DND-41 (cell line): Measurements from ENCODE around the gene SEMA3D.

Experiments
- ATAC-seq: fragments of 200-7000 bp; cut with Tn5 transposase; 3 replicates; pipeline ENCODE4 v1.9.1; 2021; ENCODE audit warnings: low read depth; ENCODE audit not compliant: insufficient read depth
- DNase-seq: peaks from one replicate; pipeline ENCODE4 v3.0.0-alpha.2; 2020
- H2AFZ ChIP-seq: 2 replicates; pipeline ENCODE4 v1.6.0; 2012; ENCODE audit warnings: low read depth, low read length
- H3K27ac ChIP-seq: 2 replicates; pipeline ENCODE4 v1.5.1; 2012; ENCODE audit warnings: low read length, inconsistent platforms
- H3K27me3 ChIP-seq: fragments of 200-600 bp; sonication (generic); 2 replicates; pipeline ENCODE4 v1.6.0; 2012; ENCODE audit warnings: low read length, mild to moderate bottlenecking, inconsistent platforms; ENCODE audit not compliant: insufficient read depth, poor library complexity
- H3K36me3 ChIP-seq: 2 replicates; pipeline ENCODE4 v1.5.1; 2012; ENCODE audit warnings: low read length, inconsistent platforms; ENCODE audit not compliant: insufficient read depth
- H3K4me1 ChIP-seq: 2 replicates; pipeline ENCODE4 v1.5.1; 2012; ENCODE audit warnings: mild to moderate bottlenecking, low read length; ENCODE audit not compliant: insufficient read depth
- H3K4me2 ChIP-seq: 2 replicates; pipeline ENCODE4 v1.6.0; 2012; ENCODE audit warnings: mild to moderate bottlenecking, moderate library complexity, low read length, inconsistent platforms; ENCODE audit not compliant: insufficient read depth
- H3K4me3 ChIP-seq, 2 experiments: fragments of 200-600 bp in 1 of 2; shearing (Covaris generic) in 1 of 2; 2 replicates each; pipeline ENCODE4 v1.5.1; 2012 to 2016; ENCODE audit warnings: inconsistent platforms in 2 of 2, low read length in 2 of 2, mild to moderate bottlenecking in 2 of 2, low read depth in 1 of 2, moderate library complexity in 1 of 2
- H3K79me2 ChIP-seq: 2 replicates; pipeline ENCODE4 v1.6.0; 2012; ENCODE audit warnings: low read length, inconsistent platforms; ENCODE audit not compliant: insufficient read depth
- H3K9ac ChIP-seq: 2 replicates; pipeline ENCODE4 v1.6.0; 2012; ENCODE audit warnings: low read depth, mild to moderate bottlenecking, inconsistent platforms, low read length, moderate library complexity
- H3K9me3 ChIP-seq: 2 replicates; pipeline ENCODE4 v1.5.1; 2012; ENCODE audit warnings: low read length, moderate library complexity, mild to moderate bottlenecking, inconsistent platforms; ENCODE audit not compliant: insufficient read depth, severe bottlenecking
- H4K20me1 ChIP-seq: 2 replicates; pipeline ENCODE4 v1.6.0; 2012; ENCODE audit warnings: low read length; ENCODE audit not compliant: insufficient read depth
- EZH2 ChIP-seq: IDR thresholded peaks from 3 replicates; pipeline ENCODE4 v1.6.1; 2012; ENCODE audit warnings: borderline replicate concordance, low read depth, mild to moderate bottlenecking, moderate library complexity, low read length, inconsistent platforms; ENCODE audit not compliant: severe bottlenecking
- TF ChIP-seq, protein P1 (sequence below): IDR thresholded peaks from 2 replicates; pipeline ENCODE4 v1.5.1; 2012; ENCODE audit warnings: borderline replicate concordance, low read length, moderate library complexity, mild to moderate bottlenecking; ENCODE audit not compliant: poor library complexity, severe bottlenecking; ENCODE audit errors: extremely low read depth

The SEMA3D gene

DNA sequence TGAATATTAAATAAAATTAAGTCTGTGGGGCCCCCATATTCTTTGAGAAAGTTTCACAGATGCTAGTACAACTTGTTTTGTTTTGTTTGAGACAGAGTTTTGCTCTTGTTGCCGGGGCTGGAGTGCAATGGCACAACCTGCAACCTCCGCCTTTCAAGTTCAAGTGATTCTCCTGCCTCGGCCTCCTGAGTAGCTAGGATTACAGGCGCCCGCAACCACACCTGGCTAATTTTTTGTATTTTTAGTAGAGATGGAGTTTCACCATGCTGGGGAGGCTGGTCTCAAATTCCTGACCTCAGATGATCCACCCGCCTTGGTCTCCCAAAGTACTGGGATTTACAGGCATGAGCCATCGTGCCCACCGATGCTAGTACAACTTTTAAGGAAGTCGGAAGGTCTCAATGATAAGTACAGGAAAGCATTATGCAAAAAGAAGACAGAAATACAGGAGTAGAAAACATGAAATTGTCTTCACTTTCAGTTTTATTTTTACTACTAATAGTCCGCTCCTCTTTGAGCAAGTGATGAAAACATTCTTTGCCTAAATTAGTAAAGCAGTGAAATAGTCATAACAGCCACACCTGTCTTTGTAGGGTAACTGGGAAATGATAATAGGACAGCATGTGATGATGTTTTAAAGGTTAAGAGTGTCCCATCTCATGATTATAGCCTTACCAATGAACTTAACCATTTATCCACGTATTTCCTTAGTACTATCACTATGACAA lies 147.5 kb downstream of the SEMA3D start:
- Histone ChIP-seq H3K79me2 (no peaks in the 10 kb centered on the region), H3K4me1 (no peaks in the 10 kb centered on the region), H3K27me3 (no peaks in the 10 kb centered on the region), H3K4me2 (no peak overlapping the region), H3K27ac (no peak overlapping the region), H4K20me1 (no peaks in the 10 kb centered on the region), H2AFZ (no peak overlapping the region; the same call in 1 of the 2 replicates), H3K4me3 (no peak overlapping the region), H3K36me3 (no peaks in the 10 kb centered on the region), H3K9me3 (no peaks in the 10 kb centered on the region), H3K9ac (no peak overlapping the region)
- TF ChIP-seq, protein P1, sequence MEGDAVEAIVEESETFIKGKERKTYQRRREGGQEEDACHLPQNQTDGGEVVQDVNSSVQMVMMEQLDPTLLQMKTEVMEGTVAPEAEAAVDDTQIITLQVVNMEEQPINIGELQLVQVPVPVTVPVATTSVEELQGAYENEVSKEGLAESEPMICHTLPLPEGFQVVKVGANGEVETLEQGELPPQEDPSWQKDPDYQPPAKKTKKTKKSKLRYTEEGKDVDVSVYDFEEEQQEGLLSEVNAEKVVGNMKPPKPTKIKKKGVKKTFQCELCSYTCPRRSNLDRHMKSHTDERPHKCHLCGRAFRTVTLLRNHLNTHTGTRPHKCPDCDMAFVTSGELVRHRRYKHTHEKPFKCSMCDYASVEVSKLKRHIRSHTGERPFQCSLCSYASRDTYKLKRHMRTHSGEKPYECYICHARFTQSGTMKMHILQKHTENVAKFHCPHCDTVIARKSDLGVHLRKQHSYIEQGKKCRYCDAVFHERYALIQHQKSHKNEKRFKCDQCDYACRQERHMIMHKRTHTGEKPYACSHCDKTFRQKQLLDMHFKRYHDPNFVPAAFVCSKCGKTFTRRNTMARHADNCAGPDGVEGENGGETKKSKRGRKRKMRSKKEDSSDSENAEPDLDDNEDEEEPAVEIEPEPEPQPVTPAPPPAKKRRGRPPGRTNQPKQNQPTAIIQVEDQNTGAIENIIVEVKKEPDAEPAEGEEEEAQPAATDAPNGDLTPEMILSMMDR: no peak
- no peak for TF ChIP-seq EZH2
- DNase-seq: no peak
- no peak for ATAC-seq

- Histone ChIP-seq H4K20me1 (no peaks in the 10 kb centered on the region), H3K9me3 (no peaks in the 10 kb centered on the region), H3K79me2 (no peaks in the 10 kb centered on the region), H3K36me3 (no peaks in the 10 kb centered on the region), H3K27ac (no peak overlapping the region), H2AFZ (no peak overlapping the region), H3K9ac (no peak overlapping the region), H3K4me1 (no peaks in the 10 kb centered on the region), H3K4me2 (no peak overlapping the region), H3K4me3 (no peak overlapping the region), H3K27me3 (no peaks in the 10 kb centered on the region)
- DNase-seq: no peak
- TF ChIP-seq EZH2: no peak
- TF ChIP-seq, protein P1: no peak
- no peak for ATAC-seq
These were observed 148.4 kb downstream of the SEMA3D start for GRCh38 chr7:85038466-85038865.

DNA sequence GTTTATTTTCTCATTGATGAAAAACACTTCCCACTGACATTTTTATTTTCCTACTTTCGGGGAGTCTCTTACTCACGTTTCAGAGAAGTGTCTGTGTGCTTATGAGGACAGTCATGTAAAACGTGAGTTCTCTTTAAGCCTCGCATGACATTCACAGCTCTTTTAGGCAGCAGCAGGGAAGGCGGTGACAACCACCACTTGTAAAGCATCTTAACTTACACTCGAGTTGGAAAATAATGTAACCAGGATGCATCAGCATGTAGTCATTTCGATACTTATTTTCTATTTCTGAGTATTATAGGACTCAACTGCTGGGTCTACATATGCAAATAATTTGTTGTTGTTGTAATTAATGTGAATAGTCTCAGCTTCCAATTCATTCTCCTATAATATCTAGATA lies 153.6 kb downstream of the SEMA3D start:
- TF ChIP-seq EZH2: no peak
- TF ChIP-seq, protein P1: no peak
- Histone ChIP-seq H3K4me1 (no peaks in the 10 kb centered on the region), H3K4me2 (no peak overlapping the region), H3K27ac (no peak overlapping the region), H3K36me3 (no peaks in the 10 kb centered on the region), H4K20me1 (no peaks in the 10 kb centered on the region), H3K27me3 (no peaks in the 10 kb centered on the region), H3K9ac (no peak overlapping the region), H3K79me2 (no peaks in the 10 kb centered on the region), H3K4me3 (no peak overlapping the region), H2AFZ (no peak overlapping the region), H3K9me3 (no peaks in the 10 kb centered on the region)
- ATAC-seq: no peak
- no peak for DNase-seq

DNA sequence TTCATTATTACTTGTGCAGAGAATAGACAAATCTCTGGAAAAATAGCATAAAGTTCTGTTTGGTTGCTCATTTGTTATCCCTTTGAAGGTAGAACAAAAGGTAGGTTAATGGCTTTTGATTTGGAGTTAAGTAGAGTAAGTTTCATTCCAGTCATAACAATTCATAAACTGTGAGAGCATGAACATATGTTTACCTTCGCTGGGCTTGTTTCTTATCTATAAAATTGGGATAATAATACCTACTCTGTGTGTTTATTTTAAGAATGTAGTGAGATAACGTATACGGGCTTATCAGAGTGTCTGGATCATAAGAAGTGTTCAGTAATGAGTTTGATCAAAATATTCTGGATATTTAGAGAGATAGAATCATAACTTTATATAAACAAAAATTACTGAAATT lies 155.4 kb downstream of the SEMA3D start:
- TF ChIP-seq, protein P1: no peak
- no peak for TF ChIP-seq EZH2
- Histone ChIP-seq H3K36me3 (no peaks in the 10 kb centered on the region), H3K4me3 (no peak overlapping the region), H4K20me1 (no peaks in the 10 kb centered on the region), H3K4me1 (no peaks in the 10 kb centered on the region), H2AFZ (no peak overlapping the region), H3K27ac (no peak overlapping the region), H3K27me3 (no peaks in the 10 kb centered on the region), H3K9me3 (no peaks in the 10 kb centered on the region), H3K4me2 (no peak overlapping the region), H3K79me2 (no peaks in the 10 kb centered on the region), H3K9ac (no peak overlapping the region)
- DNase-seq (no peak), ATAC-seq (no peak)
